NB4 (cell line): ENCODE results near the gene HOXC5.

Source experiments
- CTCF ChIP-seq: IDR thresholded peaks from one replicate; pipeline ENCODE4 v1.5.1; 2012; ENCODE audit warnings: low read depth, low read length
- MAX ChIP-seq: IDR thresholded peaks from 2 replicates; pipeline ENCODE4 v1.6.1; 2011; ENCODE audit warnings: low read depth, low read length

GRCh38 chr12:54026640-54027441, 6.0 kb upstream of the HOXC5 start:
- TF ChIP-seq MAX (no peak), CTCF (no peak)
